ENCODE measurements around the gene CTNNA2. TPM values are rescaled to one million over a fixed set of nuclear protein-coding genes. Genes with fewer than 3 reads are reported as not detected.

CTNNA2 gene
- total and polyA plus RNA-seq, 9 of the 15 experiments (the other 6 are each of a cell fraction or from before 2014, with no cell fraction given): 0.03 to 0.40 (median 0.15) TPM

- Histone ChIP-seq H3K36me3 (ENCODE audit: control insufficient read depth, insufficient read depth, low read length) (0 out of 3 replicates have a peak, but pooled peaks cover 4% of the 10 kb centered on the region), H4K20me1 (replicated peaks; ENCODE audit: control insufficient read depth, insufficient read depth, low read length) (no peaks in the 10 kb centered on the region), H3K4me3 (no peak overlapping the region), H3K79me2 (ENCODE audit: control insufficient read depth, insufficient read depth, low read length) (no peaks in the 10 kb centered on the region), H3K27me3 (ENCODE audit: control insufficient read depth in 2 of 2, insufficient read depth in 2 of 2, low read length in 2 of 2) (no peaks in the 10 kb centered on the region), H2AFZ (ENCODE audit: low read depth, low read length) (peak overlapping the region; percentile 74), H3K9me1 (ENCODE audit: control insufficient read depth, insufficient read depth, low read length) (no peaks in the 10 kb centered on the region), H3K4me2 (ENCODE audit: insufficient read depth, low read length) (peak overlapping the region; percentile 16; the same call in 1 of the 2 replicates), H3K27ac (ENCODE audit: extremely low read depth, low read depth, low read length) (peak overlapping the region; percentile 34), H3K9ac (ENCODE audit: insufficient read depth in 1 of 2, low read depth in 2 of 2, low read length in 2 of 2) (no peak overlapping the region), H3K4me1 (replicated peaks in 1 of 2; ENCODE audit: control insufficient read depth in 2 of 2, insufficient read depth in 2 of 2, low read length in 2 of 2) (peaks cover 3 to 20% of the 10 kb centered on the region in 2 experiments; a peak in 3 of 5 replicates), H3K9me3 (replicated peaks; ENCODE audit: control insufficient read depth, insufficient read depth, low read depth, low read length) (peaks cover 11% of the 10 kb centered on the region)
- no TSS peak for BruUV-seq (replicated peaks)
- DNase-seq (ENCODE audit: extremely low read depth in 1 of 4, low spot score in 3 of 4) (peak in 2 of 4 experiments; percentile 27 to 28), FAIRE-seq (peak; percentile 64), ATAC-seq (peak; percentile 72)
- 15% methylated on average over 6 of the region's 6 CpGs for WGBS (ENCODE audit: insufficient coverage, low coverage, missing lambda C conversion rate)
- intact Hi-C loops (cut with micrococcal nuclease) (loop anchor here (10.0 kb wide), 1 partner anchor 216 kb away; no protein-coding TSS in a partner anchor), in situ Hi-C loops (cut with MboI) (no loop called here)
- POLR2A ChIA-PET: interaction anchor here (0.5 to 0.6 kb wide), 2 partner anchors 171 to 224 kb away, joined by 3 read pairs; no protein-coding TSS in a partner anchor
- CTCF ChIA-PET (ENCODE audit: low intra/inter-chr PET ratio): no interaction called here
- TF ChIP-seq GATA2 (CRISPR knock-in tag; IDR thresholded peaks at IDR 0.05): no peak
- no peak for TF ChIP-seq ZNF384 (IDR thresholded peaks at IDR 0.05; ENCODE audit: low read depth, low read length)
- peak; percentile 35; the same call in 1 of the 2 replicates for TF ChIP-seq TCF3 (CRISPR knock-in tag; IDR thresholded peaks at IDR 0.05)
- TF ChIP-seq ZNF507 (tag; conservative IDR thresholded peaks at IDR 0.05): no peak
- no peak for TF ChIP-seq ETS2 (tag; IDR thresholded peaks at IDR 0.05; ENCODE audit: borderline replicate concordance, poor library complexity, severe bottlenecking)
- TF ChIP-seq RB1 (IDR thresholded peaks at IDR 0.05; ENCODE audit: low read depth): no peak
- no peak for TF ChIP-seq PHF8 (IDR thresholded peaks at IDR 0.05; ENCODE audit: borderline replicate concordance, low read length)
- TF ChIP-seq CBFA2T3 (IDR thresholded peaks at IDR 0.05): peak; percentile 82
- no peak for TF ChIP-seq KAT7 (CRISPR knock-in tag; IDR thresholded peaks at IDR 0.05; ENCODE audit: borderline replicate concordance)
- TF ChIP-seq ZNF217 (CRISPR knock-in tag; IDR thresholded peaks at IDR 0.05): no peak
- peak; percentile 65 for TF ChIP-seq TFE3 (CRISPR knock-in tag; IDR thresholded peaks at IDR 0.05)
- no peak for TF ChIP-seq ZNF695 (CRISPR knock-in tag; IDR thresholded peaks at IDR 0.05)
- TF ChIP-seq HCFC1 (IDR thresholded peaks at IDR 0.05; ENCODE audit: low read depth, low read length): no peak
- no peak for TF ChIP-seq LEF1 (IDR thresholded peaks at IDR 0.05)
- no peak for TF ChIP-seq SLC30A9 (CRISPR knock-in tag; IDR thresholded peaks at IDR 0.05)
- TF ChIP-seq ID3 (CRISPR knock-in tag; IDR thresholded peaks at IDR 0.05): no peak
- no peak for TF ChIP-seq ID3 (tag; IDR thresholded peaks at IDR 0.05)
- TF ChIP-seq CHD1 (IDR thresholded peaks at IDR 0.05; ENCODE audit: low read length): no peak
- TF ChIP-seq ZNF398 (CRISPR knock-in tag; IDR thresholded peaks at IDR 0.05): no peak
- TF ChIP-seq TCFL5 (CRISPR knock-in tag; conservative IDR thresholded peaks at IDR 0.05): no peak
These were observed 565.6 kb downstream of the CTNNA2 start for GRCh38 chr2:80078290-80079036.

All from K562 (cell line).